T-cell (primary cell): ENCODE data around the gene PLEKHS1. TPM values are rescaled to one million over a fixed set of nuclear protein-coding genes. Genes with fewer than 3 reads are reported as not detected.

ENCODE experiments used
- ATAC-seq, 4 experiments: fragments of 200-7000 bp in 3 of 4; fragments of 150-1000 bp in 1 of 4; cut with Tn5 transposase; replicated peaks in 1 of 4; 1 replicate in 3 of 4; 2 replicates in 1 of 4; pipeline ENCODE4 v1.10.0; 2021; ENCODE audit warnings: moderate library complexity in 3 of 4, mild to moderate bottlenecking in 2 of 4, moderate number of reproducible peaks in 1 of 4
- CTCF ChIA-PET, 2 donors: fragments of 300-600 bp; sonication (Branson Sonifier 250); formaldehyde crosslinking; loops; one replicate each; lab custom pipeline; 2022; ENCODE audit warnings: antibody characterized with exemption in 2 of 2; lab: Charles Lee
- POLR2A ChIA-PET, 2 donors: fragments of 300-600 bp; sonication (Branson Sonifier 250); formaldehyde crosslinking; loops; one replicate each; lab custom pipeline; 2022; ENCODE audit warnings: antibody characterized with exemption in 2 of 2; lab: Charles Lee
- DNase-seq, 35 experiments: peaks; one replicate each; pipeline versions ENCODE4 v3.0.0 to v3.0.0-alpha.2; 2013 to 2023
- H3K27ac ChIP-seq: one replicate; pipeline ENCODE4 v1.5.1; 2013; ENCODE audit warnings: low read length
- H3K27me3 ChIP-seq, 2 experiments: replicated peaks in 1 of 2; 1 replicate in 1 of 2; 2 replicates in 1 of 2; pipeline versions ENCODE4 v1.6.1 to v1.7.0; 2013; ENCODE audit warnings: low read length in 1 of 2, mixed read lengths in 1 of 2; ENCODE audit not compliant: control insufficient read depth in 2 of 2, insufficient read depth in 2 of 2; ENCODE audit errors: extremely low read depth in 1 of 2
- H3K36me3 ChIP-seq, 2 donors: 1 replicate in 1 of 2; 2 replicates in 1 of 2; pipeline versions ENCODE4 v1.6.1 to v1.7.0; 2013; ENCODE audit warnings: low read length in 1 of 2; ENCODE audit not compliant: control insufficient read depth in 2 of 2, insufficient read depth in 1 of 2; ENCODE audit errors: extremely low read depth in 1 of 2
- H3K4me1 ChIP-seq, 2 experiments: 1 replicate in 1 of 2; 2 replicates in 1 of 2; pipeline versions ENCODE4 v1.6.1 to v1.7.0; 2013; ENCODE audit warnings: low read length in 2 of 2, mixed read lengths in 1 of 2; ENCODE audit not compliant: insufficient read depth in 2 of 2, control insufficient read depth in 1 of 2; ENCODE audit errors: extremely low read depth in 1 of 2
- H3K4me3 ChIP-seq, 2 donors: 1 replicate in 1 of 2; 2 replicates in 1 of 2; pipeline versions ENCODE4 v1.5.1 to v1.7.0; 2013; ENCODE audit warnings: mild to moderate bottlenecking in 2 of 2, low read length in 1 of 2, moderate library complexity in 1 of 2; ENCODE audit not compliant: control insufficient read depth in 1 of 2; ENCODE audit errors: extremely low read depth in 1 of 2
- H3K9me3 ChIP-seq: 2 replicates; pipeline ENCODE4 v1.7.0; 2013
- H3K27ac Mint-ChIP-seq, 2 donors: one replicate each; pipeline ENCODE4 v1.8.0; 2020 to 2021; ENCODE audit warnings: mild to moderate bottlenecking in 2 of 2, mixed read lengths in 2 of 2
- H3K27me3 Mint-ChIP-seq, 2 donors: one replicate each; pipeline ENCODE4 v1.8.0; 2021 to 2022; ENCODE audit warnings: mixed read lengths in 2 of 2
- H3K36me3 Mint-ChIP-seq: one replicate; pipeline ENCODE4 v1.8.0; 2021; ENCODE audit warnings: mixed read lengths
- H3K4me1 Mint-ChIP-seq, 3 donors: one replicate each; pipeline ENCODE4 v1.8.0; 2020 to 2022; ENCODE audit warnings: mixed read lengths in 3 of 3, mild to moderate bottlenecking in 1 of 3
- H3K4me3 Mint-ChIP-seq, 3 donors: one replicate each; pipeline ENCODE4 v1.8.0; 2020 to 2022; ENCODE audit warnings: mild to moderate bottlenecking in 3 of 3, mixed read lengths in 3 of 3, moderate library complexity in 3 of 3
- H3K9me3 Mint-ChIP-seq, 3 donors: one replicate each; pipeline ENCODE4 v1.8.0; 2020 to 2022; ENCODE audit warnings: mixed read lengths in 3 of 3
- WGBS: methylation state at CpG from one replicate; pipeline ENCODE4 v1.1.5; 2013; ENCODE audit warnings: missing lambda C conversion rate; ENCODE audit not compliant: insufficient coverage; 5-methylcytosine and 5-hydroxymethylcytosine counted together
- total RNA-seq, 35 experiments: library from RNA in 6 of 35; stranded (reverse) in 6 of 35; fragments of 120-200 nt in 1 of 35; gene quantifications; one replicate each; pipeline versions ENCODE4 v1.2.1 to v1.2.4 and lab custom pipeline; 2013 to 2026

PLEKHS1 gene
- total RNA-seq, 5 donors from 2014 or later (not counting 1 experiment from before 2014, with no cell fraction given) = not detected

GRCh38 chr10:113775686-113776294 is 24.3 kb downstream of the PLEKHS1 start:
- H3K36me3 ChIP-seq = no peaks in the 10 kb centered on the region
- no peak overlapping the region for H3K27ac Mint-ChIP-seq
- H3K9me3 Mint-ChIP-seq = no peaks in the 10 kb centered on the region
- peaks cover 0 to 3% of the 10 kb centered on the region in 2 experiments for H3K27me3 ChIP-seq
- peaks cover 4 to 16% of the 10 kb centered on the region in 2 donors for H3K27me3 Mint-ChIP-seq
- no peak overlapping the region for H3K4me3 Mint-ChIP-seq
- no peaks in the 10 kb centered on the region for H3K4me1 ChIP-seq
- H3K4me3 ChIP-seq = no peak overlapping the region
- WGBS = 80% methylated on average over 2 of the region's 4 CpGs
- no peaks in the 10 kb centered on the region for H3K36me3 Mint-ChIP-seq
- H3K9me3 ChIP-seq = no peaks in the 10 kb centered on the region
- H3K27ac ChIP-seq = no peak overlapping the region
- no peak for DNase-seq
- H3K4me1 Mint-ChIP-seq = no peaks in the 10 kb centered on the region
- ChIA-PET CTCF (no interaction called here), POLR2A (no interaction called here)
- ATAC-seq = no peak

DNA sequence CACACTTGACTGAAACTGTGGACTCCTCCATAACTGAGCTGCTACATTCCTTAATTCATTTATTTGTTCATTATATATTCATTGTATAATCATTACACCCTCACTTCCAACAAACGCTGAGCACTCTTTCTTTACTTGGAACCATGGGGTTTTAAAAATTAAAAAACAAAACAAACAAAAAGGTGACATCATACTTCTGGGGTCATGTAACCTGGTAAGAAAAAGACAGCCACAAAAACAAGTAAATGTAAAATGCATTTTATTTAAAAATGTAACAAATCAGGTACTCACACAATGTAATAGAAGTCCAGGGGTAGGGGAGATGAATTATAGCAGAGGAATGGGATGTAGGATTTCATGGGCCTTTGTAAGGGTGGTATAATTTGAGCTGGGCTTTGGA is 25.1 kb downstream of the PLEKHS1 start:
- H3K36me3 Mint-ChIP-seq = no peaks in the 10 kb centered on the region

DNA sequence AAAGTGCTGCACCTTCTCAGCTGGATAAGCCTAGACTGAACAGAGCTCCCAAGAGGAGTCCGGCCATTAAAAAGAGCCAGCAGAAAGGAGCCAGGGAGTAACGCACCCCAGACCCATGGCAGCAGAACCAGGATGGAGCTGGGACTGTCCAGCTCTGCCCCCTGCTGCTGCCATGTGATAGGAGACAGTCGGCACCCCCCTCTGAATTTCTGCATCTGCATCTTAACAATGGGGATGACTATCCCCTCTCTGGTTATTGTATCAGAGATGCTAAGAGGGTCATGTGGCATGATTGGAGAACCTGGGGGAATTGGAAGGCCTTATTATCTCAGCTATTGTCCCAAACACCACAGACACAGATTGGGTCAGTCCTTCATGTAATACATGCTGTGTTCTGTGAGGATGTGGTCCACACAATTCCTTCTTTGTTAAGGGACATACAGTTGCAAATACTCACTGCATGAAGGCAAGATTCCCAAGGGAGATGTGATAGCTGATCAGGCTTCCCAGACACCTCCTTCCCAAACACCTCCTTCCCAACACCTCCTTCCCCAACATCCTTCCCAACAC is 29.3 kb downstream of the PLEKHS1 start:
- H3K27me3 Mint-ChIP-seq = peaks cover 6 to 12% of the 10 kb centered on the region in 2 donors
- no peaks in the 10 kb centered on the region for H3K36me3 Mint-ChIP-seq
- no peak overlapping the region for H3K4me3 Mint-ChIP-seq
- POLR2A ChIA-PET = no interaction called here
- H3K27ac ChIP-seq = no peak overlapping the region
- no CpG with 5 or more reads among the region's 3 CpGs for WGBS
- no peaks in the 10 kb centered on the region for H3K9me3 Mint-ChIP-seq
- no peak overlapping the region for H3K4me3 ChIP-seq
- peaks cover 0 to 7% of the 10 kb centered on the region in 2 experiments for H3K27me3 ChIP-seq
- ATAC-seq (no peak), DNase-seq (no peak)
- H3K4me1 ChIP-seq = no peaks in the 10 kb centered on the region
- CTCF ChIA-PET = interaction anchor here in 1 of 2 donors (0.5 kb wide), 1 partner anchor 31 kb away, joined by 5 read pairs; no protein-coding TSS in a partner anchor
- H3K36me3 ChIP-seq = no peaks in the 10 kb centered on the region
- H3K4me1 Mint-ChIP-seq = no peaks in the 10 kb centered on the region
- H3K9me3 ChIP-seq = no peaks in the 10 kb centered on the region
- no peak overlapping the region for H3K27ac Mint-ChIP-seq

More for the DNA sequence above, 25.1 kb downstream of the PLEKHS1 start:
- no peaks in the 10 kb centered on the region for H3K36me3 ChIP-seq
- no peak overlapping the region for H3K4me3 ChIP-seq
- H3K4me1 ChIP-seq = no peaks in the 10 kb centered on the region
- ChIA-PET CTCF (no interaction called here), POLR2A (no interaction called here)
- H3K4me1 Mint-ChIP-seq = no peaks in the 10 kb centered on the region
- H3K4me3 Mint-ChIP-seq = no peak overlapping the region
- no peak overlapping the region for H3K27ac Mint-ChIP-seq
- no peak overlapping the region for H3K27ac ChIP-seq
- H3K9me3 Mint-ChIP-seq = no peaks in the 10 kb centered on the region
- H3K27me3 ChIP-seq = peaks cover 0 to 3% of the 10 kb centered on the region in 2 experiments
- peaks cover 4 to 13% of the 10 kb centered on the region in 2 donors for H3K27me3 Mint-ChIP-seq
- ATAC-seq (no peak), DNase-seq (no peak)
- no peaks in the 10 kb centered on the region for H3K9me3 ChIP-seq
- WGBS = no CpG with 5 or more reads among the region's 1 CpG

- no peaks in the 10 kb centered on the region for H3K4me1 Mint-ChIP-seq
- no peak overlapping the region for H3K27ac ChIP-seq
- no peak overlapping the region for H3K27ac Mint-ChIP-seq
- H3K36me3 Mint-ChIP-seq = no peaks in the 10 kb centered on the region
- 80% methylated on average over 10 of the region's 14 CpGs for WGBS
- H3K27me3 ChIP-seq = peaks cover 0 to 7% of the 10 kb centered on the region in 2 experiments
- CTCF ChIA-PET = no interaction called here
- no peak overlapping the region for H3K4me3 Mint-ChIP-seq
- ATAC-seq (no peak), DNase-seq (no peak)
- H3K36me3 ChIP-seq = no peaks in the 10 kb centered on the region
- H3K27me3 Mint-ChIP-seq = peaks cover 6 to 12% of the 10 kb centered on the region in 2 donors
- H3K9me3 ChIP-seq = no peaks in the 10 kb centered on the region
- H3K9me3 Mint-ChIP-seq = no peaks in the 10 kb centered on the region
- no peak overlapping the region for H3K4me3 ChIP-seq
- POLR2A ChIA-PET = no interaction called here
- no peaks in the 10 kb centered on the region for H3K4me1 ChIP-seq
Observed at GRCh38 chr10:113782367-113782766, 30.9 kb downstream of the PLEKHS1 start.

- CTCF ChIA-PET = no interaction called here
- DNase-seq (no peak), ATAC-seq (no peak)
- Mint-ChIP-seq H3K4me3 (no peak overlapping the region), H3K27me3 (peaks cover 12 to 13% of the 10 kb centered on the region in 2 donors), H3K36me3 (no peaks in the 10 kb centered on the region), H3K4me1 (no peaks in the 10 kb centered on the region), H3K9me3 (no peaks in the 10 kb centered on the region), H3K27ac (no peak overlapping the region)
- Histone ChIP-seq H3K4me3 (no peak overlapping the region), H3K27ac (no peak overlapping the region), H3K36me3 (no peaks in the 10 kb centered on the region), H3K9me3 (no peaks in the 10 kb centered on the region), H3K27me3 (peaks cover 0 to 7% of the 10 kb centered on the region in 2 experiments), H3K4me1 (no peaks in the 10 kb centered on the region)
- 87% methylated on average over 3 of the region's 8 CpGs for WGBS
- POLR2A ChIA-PET = no interaction called here
Observed at GRCh38 chr10:113782986-113783704, 31.7 kb downstream of the PLEKHS1 start.

- Mint-ChIP-seq H3K27me3 (peaks cover 12 to 28% of the 10 kb centered on the region in 2 donors), H3K4me3 (no peak overlapping the region), H3K36me3 (no peaks in the 10 kb centered on the region), H3K9me3 (no peaks in the 10 kb centered on the region), H3K27ac (no peak overlapping the region), H3K4me1 (no peaks in the 10 kb centered on the region)
- POLR2A ChIA-PET = no interaction called here
- no peak overlapping the region for H3K4me3 ChIP-seq
- no peak for ATAC-seq
- no peaks in the 10 kb centered on the region for H3K9me3 ChIP-seq
- no peak for DNase-seq
- H3K27me3 ChIP-seq = peaks cover 0 to 4% of the 10 kb centered on the region in 2 experiments
- WGBS = 60% methylated on average over 6 of the region's 9 CpGs
- no peak overlapping the region for H3K27ac ChIP-seq
- CTCF ChIA-PET = interaction anchor here in 1 of 2 donors (0.6 to 1.8 kb wide), 2 partner anchors 9 to 11 kb away, joined by 3 to 5 read pairs; no protein-coding TSS in a partner anchor
- no peaks in the 10 kb centered on the region for H3K36me3 ChIP-seq
- H3K4me1 ChIP-seq = no peaks in the 10 kb centered on the region
Observed at GRCh38 chr10:113788604-113789083, 37.2 kb downstream of the PLEKHS1 start.
